Spinal cord (tissue), 10 donors: Measurements from ENCODE around the gene NEO1. TPM values are rescaled to one million over a fixed set of nuclear protein-coding genes. Genes with fewer than 3 reads are reported as not detected.

Experiments
- DNase-seq, 6 donors: peaks; one replicate each; pipeline versions ENCODE4 v3.0.0 to v3.0.0-alpha.2; 2013 to 2015; ENCODE audit warnings: low spot score in 6 of 6, low read depth in 4 of 6
- H3K27ac ChIP-seq: one replicate; pipeline ENCODE4 v1.5.1; 2013; ENCODE audit warnings: low read depth, low read length, control low read depth
- H3K27me3 ChIP-seq: one replicate; pipeline ENCODE4 v1.6.1; 2013; ENCODE audit warnings: low read length; ENCODE audit not compliant: control insufficient read depth, insufficient read depth
- H3K36me3 ChIP-seq: one replicate; pipeline ENCODE4 v1.6.1; 2013; ENCODE audit warnings: low read length; ENCODE audit not compliant: control insufficient read depth, insufficient read depth
- H3K4me1 ChIP-seq: one replicate; pipeline ENCODE4 v1.6.1; 2013; ENCODE audit warnings: low read length; ENCODE audit not compliant: control insufficient read depth, insufficient read depth
- H3K4me3 ChIP-seq: one replicate; pipeline ENCODE4 v1.5.1; 2013; ENCODE audit warnings: low read depth, low read length, control low read depth
- H3K9me3 ChIP-seq: one replicate; pipeline ENCODE4 v1.6.1; 2013; ENCODE audit warnings: low read length; ENCODE audit not compliant: control insufficient read depth, insufficient read depth
- WGBS: methylation state at CpG from one replicate; pipeline ENCODE4 v1.1.5; 2013; ENCODE audit warnings: missing lambda C conversion rate; ENCODE audit not compliant: insufficient coverage; 5-methylcytosine and 5-hydroxymethylcytosine counted together
- polyA plus RNA-seq, 2 donors: library from polyadenylated mRNA; unstranded; fragments of 120-200 nt; gene quantifications; one replicate each; pipeline ENCODE4 v1.2.1, GENCODE V29; 2013; ENCODE audit not compliant: insufficient read length in 2 of 2
- total RNA-seq, 2 donors: library from RNA; depleted of rRNA in 1 of 2; stranded (reverse); fragments of 120-200 nt in 1 of 2; fragments of >200 nt in 1 of 2; gene quantifications; one replicate each; pipeline versions ENCODE4 v1.2.3 to v1.2.4, GENCODE V29; 2013 to 2014
- donor health status: healthy.

NEO1 gene
- total and polyA plus RNA-seq, 4 donors, result 70.6 to 121 (median 104) TPM

- no peaks in the 10 kb centered on the region for H3K36me3 ChIP-seq
- 100% methylated on average over 3 of the region's 3 CpGs for WGBS
- no peaks in the 10 kb centered on the region for H3K4me1 ChIP-seq
- H3K4me3 ChIP-seq, result no peak overlapping the region
- no peaks in the 10 kb centered on the region for H3K9me3 ChIP-seq
- H3K27me3 ChIP-seq, result no peaks in the 10 kb centered on the region
- no peak for DNase-seq
- no peak overlapping the region for H3K27ac ChIP-seq
Observed at GRCh38 chr15:73168487-73168886, 116.2 kb downstream of the NEO1 start.

DNA sequence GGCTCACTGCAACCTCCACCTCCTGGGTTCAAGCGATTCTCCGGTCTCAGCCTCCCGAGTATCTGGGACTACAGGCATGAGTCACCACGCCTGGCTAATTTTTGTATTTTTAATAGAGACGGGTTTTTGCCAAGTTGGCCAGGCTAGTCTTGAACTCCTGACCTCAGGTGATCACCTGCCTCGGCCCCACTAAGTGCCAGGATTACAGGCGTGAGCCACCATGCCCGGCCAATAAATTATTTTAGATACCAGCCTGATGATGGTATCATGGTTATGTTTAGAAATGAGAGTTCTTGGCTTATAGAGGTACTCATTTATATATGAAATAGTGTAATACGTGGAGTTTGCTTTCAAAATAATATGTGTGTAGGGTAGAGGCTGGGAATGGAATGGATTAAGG lies 119.4 kb downstream of the NEO1 start:
- WGBS, result 100% methylated on average over 5 of the region's 9 CpGs
- no peaks in the 10 kb centered on the region for H3K9me3 ChIP-seq
- DNase-seq, result no peak

GRCh38 chr15:73172508-73172907 lies 120.2 kb downstream of the NEO1 start:
- no peak for DNase-seq
- H3K4me3 ChIP-seq, result no peak overlapping the region
- H3K27me3 ChIP-seq, result no peaks in the 10 kb centered on the region
- H3K4me1 ChIP-seq, result no peaks in the 10 kb centered on the region
- no peaks in the 10 kb centered on the region for H3K9me3 ChIP-seq
- H3K27ac ChIP-seq, result no peak overlapping the region
- peaks cover 1% of the 10 kb centered on the region for H3K36me3 ChIP-seq

More for the DNA sequence above, 119.4 kb downstream of the NEO1 start:
- H3K4me1 ChIP-seq, result no peaks in the 10 kb centered on the region
- H3K27ac ChIP-seq, result no peak overlapping the region
- no peak overlapping the region for H3K4me3 ChIP-seq
- H3K27me3 ChIP-seq, result no peaks in the 10 kb centered on the region
- H3K36me3 ChIP-seq, result no peaks in the 10 kb centered on the region

GRCh38 chr15:73174171-73174570 lies 121.9 kb downstream of the NEO1 start:
- DNase-seq, result peak in 1 of 6 donors; percentile 14
- H3K9me3 ChIP-seq, result no peaks in the 10 kb centered on the region

DNA sequence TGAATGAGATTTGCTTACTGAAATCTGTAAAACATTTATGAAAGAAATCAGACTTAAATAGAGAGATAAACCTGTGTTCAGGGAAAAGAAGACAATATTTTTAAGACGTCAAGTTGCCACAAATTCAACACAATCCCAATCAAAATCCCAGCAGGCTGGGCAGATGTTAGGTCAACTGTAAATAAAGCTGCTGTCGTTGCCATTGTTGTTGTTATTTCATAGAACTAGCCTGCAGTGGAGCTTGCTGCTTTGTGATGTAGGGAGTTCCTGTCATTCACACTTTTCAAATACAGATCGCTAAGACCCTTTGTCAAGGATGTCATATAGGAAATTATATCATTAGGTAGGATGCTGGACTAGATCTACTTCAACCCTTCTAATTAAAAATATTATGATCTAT lies 123.1 kb downstream of the NEO1 start:
- H3K36me3 ChIP-seq, result peaks cover 7% of the 10 kb centered on the region
- no peak overlapping the region for H3K27ac ChIP-seq
- H3K4me3 ChIP-seq, result no peak overlapping the region
- no CpG with 5 or more reads among the region's 3 CpGs for WGBS
- no peak for DNase-seq
- no peaks in the 10 kb centered on the region for H3K27me3 ChIP-seq
- no peaks in the 10 kb centered on the region for H3K9me3 ChIP-seq
- H3K4me1 ChIP-seq, result no peaks in the 10 kb centered on the region

More at GRCh38 chr15:73174171-73174570, 121.9 kb downstream of the NEO1 start:
- Histone ChIP-seq H3K27me3 (no peaks in the 10 kb centered on the region), H3K4me1 (no peaks in the 10 kb centered on the region), H3K36me3 (peaks cover 5% of the 10 kb centered on the region), H3K4me3 (no peak overlapping the region), H3K27ac (no peak overlapping the region)
- 75% methylated on average over 1 of the region's 1 CpG for WGBS

- no CpG with 5 or more reads among the region's 2 CpGs for WGBS
- Histone ChIP-seq H3K4me1 (no peaks in the 10 kb centered on the region), H3K27me3 (no peaks in the 10 kb centered on the region), H3K4me3 (no peak overlapping the region), H3K9me3 (no peaks in the 10 kb centered on the region), H3K36me3 (peaks cover 9% of the 10 kb centered on the region), H3K27ac (no peak overlapping the region)
- DNase-seq, result no peak
Observed at GRCh38 chr15:73176598-73176997, 124.3 kb downstream of the NEO1 start.

DNA sequence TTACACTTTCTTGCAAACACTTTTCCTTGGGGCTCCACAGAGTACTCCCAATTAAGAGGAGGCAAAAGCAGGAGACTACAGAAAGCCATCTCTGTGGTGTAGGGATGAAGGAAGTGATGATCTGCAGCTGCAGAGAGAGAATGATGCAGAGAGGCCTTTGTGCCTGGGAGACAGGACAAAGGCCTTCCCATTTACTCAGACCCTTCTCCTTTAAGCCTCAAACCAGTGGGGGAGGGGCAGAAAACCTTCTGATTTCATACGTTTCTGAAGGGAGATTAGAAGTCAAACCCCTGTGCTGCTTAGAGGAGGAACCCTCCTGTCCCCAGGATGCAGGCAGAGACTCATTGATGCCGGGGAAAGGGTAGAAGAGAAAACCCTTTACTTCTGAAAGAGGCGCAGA lies 130.8 kb downstream of the NEO1 start:
- Histone ChIP-seq H3K27ac (no peak overlapping the region), H3K27me3 (no peaks in the 10 kb centered on the region), H3K4me3 (no peak overlapping the region), H3K9me3 (peaks cover 2% of the 10 kb centered on the region), H3K36me3 (peaks cover 9% of the 10 kb centered on the region), H3K4me1 (no peaks in the 10 kb centered on the region)
- WGBS, result no CpG with 5 or more reads among the region's 3 CpGs
- DNase-seq, result no peak

- Histone ChIP-seq H3K36me3 (no peaks in the 10 kb centered on the region), H3K27ac (no peak overlapping the region), H3K4me3 (no peak overlapping the region), H3K27me3 (no peaks in the 10 kb centered on the region), H3K9me3 (no peaks in the 10 kb centered on the region), H3K4me1 (no peaks in the 10 kb centered on the region)
- no CpG with 5 or more reads among the region's 2 CpGs for WGBS
- DNase-seq, result no peak
Observed at GRCh38 chr15:73190189-73190601, 137.9 kb downstream of the NEO1 start.

DNA sequence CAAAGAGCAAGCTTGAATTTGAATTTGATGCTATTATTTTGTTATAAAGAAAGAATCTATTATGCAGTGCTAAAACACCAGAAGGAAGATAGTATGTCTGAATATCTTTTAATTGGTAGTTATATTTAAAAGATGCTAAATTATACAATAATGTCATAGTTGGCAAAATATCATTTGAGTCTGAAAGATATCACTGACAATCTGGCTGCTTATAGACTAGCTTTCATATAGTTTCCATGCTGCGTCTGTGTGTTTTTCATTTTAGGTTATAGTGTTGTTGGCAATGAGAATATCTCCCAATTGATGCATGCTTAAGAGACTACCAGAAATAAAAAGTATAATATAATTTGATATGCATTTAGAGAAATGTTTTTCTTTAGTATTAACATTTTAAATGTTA lies 142.9 kb downstream of the NEO1 start:
- Histone ChIP-seq H3K4me3 (no peak overlapping the region), H3K4me1 (no peaks in the 10 kb centered on the region), H3K36me3 (no peaks in the 10 kb centered on the region), H3K27ac (no peak overlapping the region), H3K27me3 (no peaks in the 10 kb centered on the region), H3K9me3 (no peaks in the 10 kb centered on the region)
- WGBS, result no CpG with 5 or more reads among the region's 1 CpG
- DNase-seq, result peak in 1 of 6 donors; percentile 83

DNA sequence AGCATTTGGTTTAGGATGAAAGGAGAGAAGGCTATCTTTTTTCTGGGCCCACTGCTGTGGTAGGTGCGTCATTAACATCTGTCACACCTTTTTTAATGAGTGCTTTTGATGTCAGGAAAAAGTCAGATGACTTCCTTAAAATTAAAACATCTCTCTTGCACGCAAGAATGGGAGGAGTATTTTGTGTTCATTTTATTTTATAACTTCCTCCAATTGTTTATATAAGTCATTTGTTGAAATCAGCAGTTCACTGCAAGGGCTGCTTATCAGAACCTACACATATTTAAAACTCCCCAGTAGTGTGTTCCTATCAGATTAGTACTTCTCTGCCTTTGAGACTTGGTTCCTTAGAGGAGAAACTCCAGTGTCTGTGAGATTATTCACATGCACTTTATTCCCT lies 143.8 kb downstream of the NEO1 start:
- Histone ChIP-seq H3K4me3 (no peak overlapping the region), H3K27me3 (no peaks in the 10 kb centered on the region), H3K9me3 (no peaks in the 10 kb centered on the region), H3K36me3 (no peaks in the 10 kb centered on the region), H3K27ac (no peak overlapping the region), H3K4me1 (no peaks in the 10 kb centered on the region)
- DNase-seq, result no peak
- WGBS, result no CpG with 5 or more reads among the region's 2 CpGs
